HUES64 (cell line): ENCODE measurements around the gene FOXP1.

Experiments
- H3K27ac ChIP-seq: 2 replicates; pipeline ENCODE4 v1.7.0; 2013; ENCODE audit warnings: low read depth, low read length, inconsistent platforms
- H3K27me3 ChIP-seq: 2 replicates; pipeline ENCODE4 v1.6.1; 2013; ENCODE audit warnings: mild to moderate bottlenecking, low read length; ENCODE audit not compliant: insufficient read depth
- H3K36me3 ChIP-seq: 2 replicates; pipeline ENCODE4 v1.6.1; 2013; ENCODE audit warnings: mild to moderate bottlenecking, low read length; ENCODE audit not compliant: insufficient read depth
- H3K4me1 ChIP-seq: 2 replicates; pipeline ENCODE4 v1.6.1; 2013; ENCODE audit warnings: mild to moderate bottlenecking, low read length, moderate library complexity; ENCODE audit not compliant: insufficient read depth
- H3K4me3 ChIP-seq: 2 replicates; pipeline ENCODE4 v1.5.1; 2013; ENCODE audit warnings: mild to moderate bottlenecking, low read length, moderate library complexity
- H3K9ac ChIP-seq: 2 replicates; pipeline ENCODE4 v1.6.1; 2013; ENCODE audit warnings: mild to moderate bottlenecking, low read depth, low read length
- H3K9me3 ChIP-seq: 2 replicates; pipeline ENCODE4 v1.6.1; 2013; ENCODE audit warnings: low read depth, low read length; ENCODE audit not compliant: insufficient read depth
- WGBS: fragments of 150-250, 120-280 bp; methylation state at CpG from one replicate; pipeline ENCODE4 v1.1.7; 2013; ENCODE audit warnings: missing lambda C conversion rate; 5-methylcytosine and 5-hydroxymethylcytosine counted together

Gene FOXP1

DNA sequence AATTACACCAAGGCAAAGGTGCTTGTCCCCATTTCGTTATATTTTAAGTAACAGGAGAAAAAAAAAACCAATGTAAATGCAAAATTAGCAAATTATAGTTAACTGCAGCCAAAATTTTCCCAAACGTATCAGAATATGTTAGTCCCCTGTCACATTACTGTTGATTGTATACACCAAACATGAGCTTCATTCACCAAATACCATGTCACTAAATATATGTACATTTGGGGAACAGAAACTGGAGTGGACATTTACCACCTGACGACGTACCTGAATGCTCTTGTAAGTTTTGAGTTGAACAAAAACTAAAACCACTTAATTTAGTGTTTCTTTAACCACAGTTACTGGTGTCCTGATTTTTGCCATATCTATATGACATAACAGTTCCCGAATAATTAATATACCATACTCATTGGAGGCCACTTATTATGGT lies 3.3 kb upstream of the FOXP1 start:
- 59% methylated on average over 5 of the region's 5 CpGs for WGBS
- Histone ChIP-seq H3K9ac (no peak overlapping the region), H3K4me1 (peaks cover 8% of the 10 kb centered on the region), H3K27ac (no peak overlapping the region), H3K36me3 (no peaks in the 10 kb centered on the region), H3K4me3 (no peak overlapping the region), H3K9me3 (0 out of 2 replicates have a peak, but pooled peaks cover 2% of the 10 kb centered on the region), H3K27me3 (peaks cover 10% of the 10 kb centered on the region; the same call in 1 of the 2 replicates)

GRCh38 chr3:71585887-71586809 lies 2.6 kb upstream of the FOXP1 start:
- Histone ChIP-seq H3K9ac (no peak overlapping the region), H3K36me3 (no peaks in the 10 kb centered on the region), H3K27me3 (peaks cover 17% of the 10 kb centered on the region), H3K9me3 (0 out of 2 replicates have a peak, but pooled peaks cover 2% of the 10 kb centered on the region), H3K4me3 (no peak overlapping the region), H3K27ac (no peak overlapping the region), H3K4me1 (peaks cover 8% of the 10 kb centered on the region)
- 59% methylated on average over 5 of the region's 7 CpGs for WGBS

GRCh38 chr3:71585131-71585530 lies 1.6 kb upstream of the FOXP1 start:
- WGBS = no CpG with 5 or more reads among the region's 5 CpGs
- no peak overlapping the region for H3K9ac ChIP-seq
- peaks cover 27% of the 10 kb centered on the region for H3K27me3 ChIP-seq
- peaks cover 18% of the 10 kb centered on the region for H3K4me1 ChIP-seq
- H3K36me3 ChIP-seq = no peaks in the 10 kb centered on the region
- H3K9me3 ChIP-seq = no peaks in the 10 kb centered on the region
- H3K4me3 ChIP-seq = peak overlapping the region; percentile 67
- no peak overlapping the region for H3K27ac ChIP-seq

- H3K9me3 ChIP-seq = no peaks in the 10 kb centered on the region
- H3K4me1 ChIP-seq = peaks cover 25% of the 10 kb centered on the region
- peak overlapping the region; percentile 67 for H3K4me3 ChIP-seq
- WGBS = 3% methylated on average over 16 of the region's 18 CpGs
- peak overlapping the region; percentile 23 for H3K9ac ChIP-seq
- H3K27me3 ChIP-seq = peaks cover 32% of the 10 kb centered on the region
- peak overlapping the region; percentile 66; the same call in 1 of the 2 replicates for H3K27ac ChIP-seq
- H3K36me3 ChIP-seq = no peaks in the 10 kb centered on the region
These were observed 975 bp upstream of the FOXP1 start for GRCh38 chr3:71584394-71585011.

- H3K27ac ChIP-seq = peak overlapping the region; percentile 84; the same call in 1 of the 2 replicates
- H3K9ac ChIP-seq = peak overlapping the region; percentile 82
- H3K4me1 ChIP-seq = peaks cover 29% of the 10 kb centered on the region
- under 1% methylated on average over 80 of the region's 84 CpGs for WGBS
- no peaks in the 10 kb centered on the region for H3K36me3 ChIP-seq
- H3K27me3 ChIP-seq = peaks cover 32% of the 10 kb centered on the region
- no peaks in the 10 kb centered on the region for H3K9me3 ChIP-seq
- peak overlapping the region; percentile 67 for H3K4me3 ChIP-seq
These were observed 639 bp downstream of the FOXP1 start for GRCh38 chr3:71582612-71583565.

- Histone ChIP-seq H3K4me3 (peak overlapping the region; percentile 67), H3K27ac (no peak overlapping the region), H3K9ac (peak overlapping the region; percentile 82), H3K4me1 (peaks cover 29% of the 10 kb centered on the region), H3K27me3 (peaks cover 32% of the 10 kb centered on the region), H3K36me3 (no peaks in the 10 kb centered on the region), H3K9me3 (no peaks in the 10 kb centered on the region)
- WGBS = under 1% methylated on average over 59 of the region's 59 CpGs
These were observed 1.4 kb downstream of the FOXP1 start for GRCh38 chr3:71582036-71582611.

DNA sequence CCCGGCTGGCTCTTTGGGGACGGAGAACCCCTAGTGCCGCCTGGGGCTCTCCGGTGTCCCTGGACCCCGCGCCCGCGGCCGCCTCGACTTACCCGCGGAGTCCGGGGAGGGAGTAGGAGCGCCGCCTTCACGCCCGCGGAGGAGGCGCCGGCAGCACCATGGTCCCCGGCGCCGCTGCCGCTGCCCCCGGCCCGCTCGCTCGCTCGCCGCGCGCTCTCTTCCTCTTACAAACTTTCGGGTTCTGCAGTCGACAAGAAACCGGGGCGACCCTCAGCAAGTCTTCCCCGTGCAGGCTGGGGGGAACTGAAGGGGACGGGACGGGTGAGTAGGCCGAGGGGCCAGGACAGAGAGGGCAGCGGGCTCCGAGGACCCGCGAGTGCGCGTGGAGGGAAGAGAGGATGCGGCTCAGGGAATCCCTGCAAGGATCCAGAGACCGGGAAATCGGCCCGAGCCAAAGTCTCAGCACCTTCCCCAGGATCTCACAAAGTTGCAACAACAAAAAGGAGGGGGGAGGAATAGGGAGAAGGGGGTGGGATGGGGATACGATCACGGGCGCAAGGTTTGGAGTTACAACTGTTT lies 2.0 kb downstream of the FOXP1 start:
- H3K4me1 ChIP-seq = peaks cover 29% of the 10 kb centered on the region

DNA sequence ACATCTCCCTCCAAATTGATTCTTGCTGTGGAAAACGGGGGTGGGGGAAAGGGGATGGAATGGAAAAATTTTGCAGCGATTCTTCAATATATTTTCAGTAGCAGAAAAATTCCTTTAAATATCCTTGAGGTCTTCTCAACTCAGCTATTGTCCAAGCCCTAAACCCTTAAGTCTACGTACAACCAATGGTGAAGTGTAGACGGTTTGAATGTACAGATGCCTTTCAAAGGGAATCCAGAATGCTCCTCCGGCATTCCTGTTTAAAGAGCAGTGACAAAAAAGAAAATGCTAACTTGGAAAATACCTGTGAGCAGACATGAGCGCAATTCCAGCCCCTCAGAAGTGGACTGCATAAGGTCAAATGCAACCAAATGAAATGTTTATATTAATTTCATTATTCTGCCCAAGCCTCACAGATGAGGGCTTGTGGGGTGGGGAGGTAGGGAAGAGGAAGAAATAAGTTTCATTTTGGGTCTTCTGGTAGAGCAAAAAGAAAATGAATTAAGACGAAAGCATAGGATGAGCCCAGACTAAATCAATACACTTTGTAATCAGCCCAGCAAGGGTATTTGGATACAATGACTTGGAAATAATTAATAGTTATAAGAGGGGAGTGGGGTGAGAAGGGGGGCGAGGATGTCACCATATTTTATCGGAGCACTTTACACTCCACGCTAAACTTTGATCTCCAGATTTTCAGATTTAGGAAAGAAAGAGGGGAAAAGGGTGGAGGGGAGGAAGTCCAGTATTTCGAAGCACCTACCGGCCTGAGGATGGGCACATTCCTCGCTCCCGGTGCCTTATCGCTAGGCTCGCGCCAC lies 2.7 kb downstream of the FOXP1 start:
- no peak overlapping the region for H3K27ac ChIP-seq
- peak overlapping the region; percentile 67 for H3K4me3 ChIP-seq
- peaks cover 32% of the 10 kb centered on the region for H3K27me3 ChIP-seq
- H3K36me3 ChIP-seq = no peaks in the 10 kb centered on the region
- H3K4me1 ChIP-seq = peaks cover 29% of the 10 kb centered on the region
- no peaks in the 10 kb centered on the region for H3K9me3 ChIP-seq
- H3K9ac ChIP-seq = peak overlapping the region; percentile 82
- WGBS = 28% methylated on average over 12 of the region's 17 CpGs

More for the DNA sequence above, 2.0 kb downstream of the FOXP1 start:
- Histone ChIP-seq H3K36me3 (no peaks in the 10 kb centered on the region), H3K9ac (peak overlapping the region; percentile 82), H3K27ac (no peak overlapping the region), H3K4me3 (peak overlapping the region; percentile 67), H3K27me3 (peaks cover 32% of the 10 kb centered on the region), H3K9me3 (no peaks in the 10 kb centered on the region)
- under 1% methylated on average over 53 of the region's 53 CpGs for WGBS

DNA sequence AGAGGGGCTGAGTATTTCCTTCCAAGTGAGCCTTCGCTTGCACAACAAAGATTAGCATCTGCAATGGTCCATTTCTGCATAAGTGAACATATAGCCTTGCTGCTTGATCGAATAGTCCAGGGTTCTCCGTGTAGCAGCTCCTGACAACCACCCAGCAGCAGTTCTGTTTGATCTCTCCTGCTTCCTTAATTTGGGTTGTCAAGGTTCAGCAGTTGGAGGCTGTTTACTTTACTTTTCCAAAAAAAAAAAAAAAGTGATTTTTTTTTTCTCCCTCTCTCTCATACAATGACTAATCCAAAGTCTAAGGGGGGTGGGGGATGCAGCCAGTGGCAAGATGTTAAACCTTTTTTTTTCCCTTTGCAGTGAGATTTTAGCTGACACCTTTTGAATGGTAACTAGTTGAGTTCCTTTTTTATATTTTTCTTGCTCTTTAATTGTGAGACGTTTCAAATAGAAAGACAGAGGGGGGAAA lies 3.6 kb downstream of the FOXP1 start:
- H3K27me3 ChIP-seq = peaks cover 32% of the 10 kb centered on the region
- no peaks in the 10 kb centered on the region for H3K9me3 ChIP-seq
- H3K36me3 ChIP-seq = no peaks in the 10 kb centered on the region
- 0 out of 2 replicates have a peak overlapping the region, but pooled peaks have one; percentile 67 for H3K4me3 ChIP-seq
- no peak overlapping the region for H3K27ac ChIP-seq
- no peak overlapping the region for H3K9ac ChIP-seq
- peaks cover 22% of the 10 kb centered on the region for H3K4me1 ChIP-seq
- WGBS = 37% methylated on average over 4 of the region's 4 CpGs
